ENCODE data around the gene GALNT13.

The GALNT13 gene

DNA sequence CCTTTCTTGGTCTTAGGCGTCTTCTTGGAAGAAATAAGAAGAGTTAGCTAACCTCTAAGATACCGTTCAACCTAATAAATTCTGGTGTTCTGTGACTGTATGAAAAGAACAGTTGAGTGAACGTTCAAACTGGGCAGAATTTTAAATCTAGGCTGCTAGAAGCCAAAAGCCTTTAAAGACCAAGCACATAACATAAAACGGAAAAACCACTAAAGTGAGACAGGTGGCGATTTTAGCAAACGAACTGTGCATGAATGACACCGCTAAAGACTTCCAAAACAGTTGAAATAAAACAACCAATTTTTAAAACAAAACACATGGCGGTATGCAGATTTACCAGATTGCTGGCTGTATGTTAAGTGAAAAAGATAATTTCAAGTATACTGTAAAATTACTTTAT lies 73.1 kb downstream of the GALNT13 start:
- TF ChIP-seq CTCF (IDR thresholded peaks at IDR 0.05) (no peak), ZFX (IDR thresholded peaks at IDR 0.05; ENCODE audit: borderline replicate concordance) (no peak)
- H3K27ac ChIP-seq = no peak overlapping the region

- H3K27ac ChIP-seq = no peak overlapping the region
Measured at GRCh38 chr2:153946036-153946435, 74.3 kb downstream of the GALNT13 start.

GRCh38 chr2:153953761-153954160 lies 82.0 kb downstream of the GALNT13 start:
- no peak for TF ChIP-seq CTCF (IDR thresholded peaks at IDR 0.05)
- no peak for TF ChIP-seq ZFX (IDR thresholded peaks at IDR 0.05; ENCODE audit: borderline replicate concordance)

More at GRCh38 chr2:153946036-153946435, 74.3 kb downstream of the GALNT13 start:
- TF ChIP-seq ZFX (IDR thresholded peaks at IDR 0.05; ENCODE audit: borderline replicate concordance) (no peak), CTCF (IDR thresholded peaks at IDR 0.05) (no peak)

DNA sequence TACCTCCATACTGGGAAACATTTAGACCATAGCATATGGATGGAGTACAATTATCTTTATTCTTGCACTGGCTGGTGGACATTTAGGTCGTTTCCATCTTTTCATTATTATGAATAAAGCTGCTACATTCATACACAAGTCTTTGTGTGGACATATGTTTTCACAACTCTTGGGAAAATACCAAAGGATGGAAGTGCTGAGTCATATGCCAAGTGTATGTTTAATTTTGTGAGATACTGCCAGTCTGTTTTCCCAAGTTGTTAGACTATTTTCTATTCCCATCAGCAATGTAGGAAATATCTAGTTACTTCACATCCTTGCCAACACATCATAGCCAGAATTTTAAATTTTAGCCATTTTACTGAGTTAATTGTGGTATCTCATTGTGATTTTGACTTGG lies 91.5 kb downstream of the GALNT13 start:
- H3K27ac ChIP-seq = no peak overlapping the region
- TF ChIP-seq ZFX (IDR thresholded peaks at IDR 0.05; ENCODE audit: borderline replicate concordance) = no peak
- TF ChIP-seq CTCF (IDR thresholded peaks at IDR 0.05) = no peak

More at GRCh38 chr2:153953761-153954160, 82.0 kb downstream of the GALNT13 start:
- H3K27ac ChIP-seq = no peak overlapping the region

GRCh38 chr2:153967248-153967973 lies 95.7 kb downstream of the GALNT13 start:
- TF ChIP-seq CTCF (IDR thresholded peaks at IDR 0.05) (no peak), ZFX (IDR thresholded peaks at IDR 0.05; ENCODE audit: borderline replicate concordance) (no peak)
- no peak overlapping the region for H3K27ac ChIP-seq

- H3K27ac ChIP-seq = no peak overlapping the region
- TF ChIP-seq ZFX (IDR thresholded peaks at IDR 0.05; ENCODE audit: borderline replicate concordance) (no peak), CTCF (IDR thresholded peaks at IDR 0.05) (no peak)
Measured at GRCh38 chr2:153971250-153971649, 99.5 kb downstream of the GALNT13 start.

GRCh38 chr2:153971855-153972254 lies 100.1 kb downstream of the GALNT13 start:
- TF ChIP-seq ZFX (IDR thresholded peaks at IDR 0.05; ENCODE audit: borderline replicate concordance) (no peak), CTCF (IDR thresholded peaks at IDR 0.05) (no peak)
- no peak overlapping the region for H3K27ac ChIP-seq
